Neutrophil (primary cell): ENCODE results near the gene ZFAND6.

Source experiments
- H3K27ac ChIP-seq: fragments of 200-600 bp; sonication (generic); 2 replicates; pipeline ENCODE4 v1.5.1; 2016; ENCODE audit warnings: mild to moderate bottlenecking, moderate library complexity
- H3K27me3 ChIP-seq: fragments of 200-600 bp; sonication (generic); 2 replicates; pipeline ENCODE4 v1.6.0; 2016; ENCODE audit warnings: mild to moderate bottlenecking
- H3K36me3 ChIP-seq: fragments of 200-600 bp; sonication (generic); 2 replicates; pipeline ENCODE4 v1.5.1; 2017
- H3K4me1 ChIP-seq, 2 experiments: fragments of 200-600 bp in 1 of 2; sonication (generic) in 1 of 2; 1 replicate in 1 of 2; 2 replicates in 1 of 2; pipeline versions ENCODE4 v1.5.1 to v1.6.1; 2013 to 2016; ENCODE audit warnings: low read depth in 1 of 2, low read length in 1 of 2, mild to moderate bottlenecking in 1 of 2, moderate library complexity in 1 of 2; ENCODE audit not compliant: control insufficient read depth in 1 of 2, insufficient read depth in 1 of 2
- H3K4me3 ChIP-seq, 2 experiments: fragments of 200-600 bp in 1 of 2; sonication (generic) in 1 of 2; 1 replicate in 1 of 2; 2 replicates in 1 of 2; pipeline ENCODE4 v1.5.1; 2013 to 2016; ENCODE audit warnings: low read depth in 1 of 2, low read length in 1 of 2, mild to moderate bottlenecking in 1 of 2, moderate library complexity in 1 of 2
- H3K9me3 ChIP-seq: fragments of 200-600 bp; sonication (generic); 2 replicates; pipeline ENCODE4 v1.5.1; 2016
- CTCF ChIP-seq: fragments of 200-600 bp; sonication (generic); IDR thresholded peaks from 2 replicates; pipeline ENCODE4 v1.5.1; 2016; ENCODE audit warnings: antibody characterized with exemption

ZFAND6 gene

GRCh38 chr15:80176443-80176842, 117.0 kb downstream of the ZFAND6 start:
- no peak for TF ChIP-seq CTCF
- H3K4me1 ChIP-seq, result peaks cover 0 to 3% of the 10 kb centered on the region in 2 experiments
- no peak overlapping the region for H3K4me3 ChIP-seq
- H3K27me3 ChIP-seq, result no peaks in the 10 kb centered on the region
- H3K9me3 ChIP-seq, result no peaks in the 10 kb centered on the region
- H3K36me3 ChIP-seq, result peaks cover 30% of the 10 kb centered on the region
- no peak overlapping the region for H3K27ac ChIP-seq

- Histone ChIP-seq H3K36me3 (peaks cover 32% of the 10 kb centered on the region), H3K4me3 (no peak overlapping the region), H3K4me1 (peaks cover 0 to 3% of the 10 kb centered on the region in 2 experiments), H3K9me3 (no peaks in the 10 kb centered on the region), H3K27ac (no peak overlapping the region), H3K27me3 (no peaks in the 10 kb centered on the region)
- no peak for TF ChIP-seq CTCF
Measured at GRCh38 chr15:80177156-80177555, 117.7 kb downstream of the ZFAND6 start.

GRCh38 chr15:80179025-80179759, 119.7 kb downstream of the ZFAND6 start:
- Histone ChIP-seq H3K4me3 (no peak overlapping the region), H3K36me3 (peaks cover 43% of the 10 kb centered on the region)

GRCh38 chr15:80179935-80180334, 120.5 kb downstream of the ZFAND6 start:
- no peak for TF ChIP-seq CTCF
- Histone ChIP-seq H3K4me1 (no peaks in the 10 kb centered on the region), H3K9me3 (no peaks in the 10 kb centered on the region), H3K27me3 (no peaks in the 10 kb centered on the region), H3K36me3 (peaks cover 44% of the 10 kb centered on the region), H3K27ac (no peak overlapping the region), H3K4me3 (no peak overlapping the region)

More at GRCh38 chr15:80179025-80179759, 119.7 kb downstream of the ZFAND6 start:
- TF ChIP-seq CTCF, result no peak
- Histone ChIP-seq H3K9me3 (no peaks in the 10 kb centered on the region), H3K4me1 (no peaks in the 10 kb centered on the region), H3K27ac (no peak overlapping the region), H3K27me3 (no peaks in the 10 kb centered on the region)

- no peaks in the 10 kb centered on the region for H3K4me1 ChIP-seq
- no peak overlapping the region for H3K27ac ChIP-seq
- H3K36me3 ChIP-seq, result peaks cover 42% of the 10 kb centered on the region
- H3K4me3 ChIP-seq, result no peak overlapping the region
- no peaks in the 10 kb centered on the region for H3K27me3 ChIP-seq
- H3K9me3 ChIP-seq, result no peaks in the 10 kb centered on the region
- TF ChIP-seq CTCF, result no peak
Measured at GRCh38 chr15:80180468-80180867, 121.0 kb downstream of the ZFAND6 start.
